RWPE2 (cell line): ENCODE results near the gene MORC2.

ENCODE experiments used
- ATAC-seq: fragments of 200-7000 bp; cut with Tn5 transposase; 3 replicates; pipeline ENCODE4 v1.9.1; 2021; ENCODE audit warnings: low read depth
- DNase-seq: peaks from one replicate; pipeline ENCODE4 v3.0.0-alpha.2; 2020; ENCODE audit warnings: low spot score
- H3K27ac ChIP-seq: fragments of 450-650 bp; 2 replicates; pipeline ENCODE4 v1.5.1; 2017; ENCODE audit warnings: mild to moderate bottlenecking; ENCODE audit not compliant: poor library complexity, severe bottlenecking
- H3K27me3 ChIP-seq: fragments of 250-450 bp; sonication (Bioruptor Pico); 2 replicates; pipeline ENCODE4 v1.5.1; 2021; ENCODE audit warnings: mild to moderate bottlenecking, moderate library complexity; ENCODE audit not compliant: insufficient read depth, poor library complexity, severe bottlenecking
- H3K36me3 ChIP-seq: fragments of 250-450 bp; sonication (Bioruptor Pico); 2 replicates; pipeline ENCODE4 v1.5.1; 2020; ENCODE audit warnings: low read depth, mild to moderate bottlenecking, moderate library complexity
- H3K4me1 ChIP-seq: fragments of 250-450 bp; sonication (Bioruptor Pico); 2 replicates; pipeline ENCODE4 v1.5.1; 2021; ENCODE audit warnings: mild to moderate bottlenecking, moderate library complexity; ENCODE audit not compliant: insufficient read depth, poor library complexity, severe bottlenecking
- H3K4me3 ChIP-seq: fragments of 250-450 bp; sonication (Bioruptor Pico); 2 replicates; pipeline ENCODE4 v1.5.1; 2021; ENCODE audit warnings: mild to moderate bottlenecking, moderate library complexity; ENCODE audit not compliant: severe bottlenecking
- H3K9me3 ChIP-seq: fragments of 250-450 bp; sonication (Bioruptor Pico); 2 replicates; pipeline ENCODE4 v1.5.1; 2021; ENCODE audit warnings: mild to moderate bottlenecking, moderate library complexity; ENCODE audit not compliant: severe bottlenecking
- TF ChIP-seq, protein P1 (sequence below): fragments of 450-650 bp; IDR thresholded peaks from one replicate; pipeline ENCODE4 v1.5.1; 2017; ENCODE audit warnings: mild to moderate bottlenecking, moderate library complexity; ENCODE audit not compliant: poor library complexity, severe bottlenecking

Gene MORC2

DNA sequence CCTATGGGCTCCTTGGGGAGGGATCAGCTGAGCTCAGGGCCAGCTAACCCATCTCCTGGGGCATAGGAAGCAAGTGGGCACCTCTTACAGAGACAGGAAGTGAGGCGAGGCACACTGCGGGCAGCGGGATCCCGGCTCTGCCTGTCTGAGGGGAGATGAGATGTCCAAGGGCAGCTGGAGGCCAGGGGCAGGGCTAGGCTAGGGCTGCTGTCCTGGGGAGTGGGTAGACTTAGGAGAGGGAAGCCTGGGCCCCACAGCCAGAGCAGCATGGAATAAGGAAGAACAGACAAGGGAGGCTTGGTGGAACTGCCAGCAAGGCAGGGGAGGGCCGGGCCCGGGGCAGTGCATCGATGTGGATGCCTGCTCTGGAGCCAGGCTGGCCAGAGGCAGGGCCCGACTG is 76.3 kb downstream of the MORC2 start:
- no peaks in the 10 kb centered on the region for H3K27me3 ChIP-seq
- H3K27ac ChIP-seq = no peak overlapping the region
- no peaks in the 10 kb centered on the region for H3K9me3 ChIP-seq
- DNase-seq = no peak
- TF ChIP-seq, protein P1, sequence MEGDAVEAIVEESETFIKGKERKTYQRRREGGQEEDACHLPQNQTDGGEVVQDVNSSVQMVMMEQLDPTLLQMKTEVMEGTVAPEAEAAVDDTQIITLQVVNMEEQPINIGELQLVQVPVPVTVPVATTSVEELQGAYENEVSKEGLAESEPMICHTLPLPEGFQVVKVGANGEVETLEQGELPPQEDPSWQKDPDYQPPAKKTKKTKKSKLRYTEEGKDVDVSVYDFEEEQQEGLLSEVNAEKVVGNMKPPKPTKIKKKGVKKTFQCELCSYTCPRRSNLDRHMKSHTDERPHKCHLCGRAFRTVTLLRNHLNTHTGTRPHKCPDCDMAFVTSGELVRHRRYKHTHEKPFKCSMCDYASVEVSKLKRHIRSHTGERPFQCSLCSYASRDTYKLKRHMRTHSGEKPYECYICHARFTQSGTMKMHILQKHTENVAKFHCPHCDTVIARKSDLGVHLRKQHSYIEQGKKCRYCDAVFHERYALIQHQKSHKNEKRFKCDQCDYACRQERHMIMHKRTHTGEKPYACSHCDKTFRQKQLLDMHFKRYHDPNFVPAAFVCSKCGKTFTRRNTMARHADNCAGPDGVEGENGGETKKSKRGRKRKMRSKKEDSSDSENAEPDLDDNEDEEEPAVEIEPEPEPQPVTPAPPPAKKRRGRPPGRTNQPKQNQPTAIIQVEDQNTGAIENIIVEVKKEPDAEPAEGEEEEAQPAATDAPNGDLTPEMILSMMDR = no peak
- H3K36me3 ChIP-seq = peaks cover 91% of the 10 kb centered on the region
- no peak overlapping the region for H3K4me3 ChIP-seq
- no peak for ATAC-seq
- no peaks in the 10 kb centered on the region for H3K4me1 ChIP-seq

GRCh38 chr22:30891781-30892180 is 76.8 kb downstream of the MORC2 start:
- ATAC-seq = no peak
- H3K4me3 ChIP-seq = no peak overlapping the region
- H3K27me3 ChIP-seq = no peaks in the 10 kb centered on the region
- H3K27ac ChIP-seq = no peak overlapping the region
- H3K36me3 ChIP-seq = peaks cover 90% of the 10 kb centered on the region
- TF ChIP-seq, protein P1 = no peak
- DNase-seq = no peak
- no peaks in the 10 kb centered on the region for H3K9me3 ChIP-seq
- no peaks in the 10 kb centered on the region for H3K4me1 ChIP-seq

DNA sequence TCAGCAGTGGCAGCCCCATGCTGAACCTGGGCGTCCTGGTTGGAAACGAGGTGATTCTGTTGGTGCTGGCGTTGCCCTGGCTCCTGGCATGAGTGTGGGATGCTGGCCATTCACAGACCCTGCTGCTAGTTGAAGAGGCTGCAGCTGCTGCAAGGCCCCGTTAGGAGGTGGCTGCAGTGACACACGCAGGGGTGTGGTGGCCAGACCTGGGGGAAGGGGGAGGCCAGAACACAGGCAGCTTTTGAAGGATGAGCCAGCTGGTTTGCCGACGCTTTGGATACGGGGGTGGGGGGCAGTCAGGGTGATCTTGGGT is 77.2 kb downstream of the MORC2 start:
- DNase-seq (no peak), ATAC-seq (no peak)
- TF ChIP-seq, protein P1 = no peak
- H3K9me3 ChIP-seq = no peaks in the 10 kb centered on the region
- no peak overlapping the region for H3K4me3 ChIP-seq
- no peaks in the 10 kb centered on the region for H3K4me1 ChIP-seq
- no peak overlapping the region for H3K27ac ChIP-seq
- peaks cover 87% of the 10 kb centered on the region for H3K36me3 ChIP-seq
- no peaks in the 10 kb centered on the region for H3K27me3 ChIP-seq

- peaks cover 82% of the 10 kb centered on the region for H3K36me3 ChIP-seq
- DNase-seq = peak; percentile 60
Observed at GRCh38 chr22:30890686-30891442, 77.7 kb downstream of the MORC2 start.

More at GRCh38 chr22:30890686-30891442, 77.7 kb downstream of the MORC2 start:
- Histone ChIP-seq H3K4me1 (no peaks in the 10 kb centered on the region), H3K4me3 (no peak overlapping the region), H3K27me3 (no peaks in the 10 kb centered on the region), H3K27ac (no peak overlapping the region), H3K9me3 (no peaks in the 10 kb centered on the region)
- ATAC-seq = peak; percentile 56; the same call in 1 of the 3 replicates
- TF ChIP-seq, protein P1 = peak; percentile 66
